Kidney (tissue), 22 donors: ENCODE results near the gene S100A6. TPM values are rescaled to one million over a fixed set of nuclear protein-coding genes. Genes with fewer than 3 reads are reported as not detected.

Experiments used
- DNase-seq, 5 donors: peaks; one replicate each; pipeline ENCODE4 v3.0.0-alpha.2; 2013 to 2020
- FAIRE-seq: peaks from 2 replicates; lab custom pipeline; 2012; peaks lifted over from hg19 to GRCh38; lab: Jason Lieb, UNC
- H3K27ac ChIP-seq, 2 donors: one replicate each; pipeline ENCODE4 v1.7.0; 2013; ENCODE audit warnings: low read depth in 2 of 2, low read length in 2 of 2, inconsistent platforms in 1 of 2
- H3K27me3 ChIP-seq: one replicate; pipeline ENCODE4 v1.7.1; 2013; ENCODE audit warnings: low read length, inconsistent platforms; ENCODE audit not compliant: control insufficient read depth, insufficient read depth
- H3K36me3 ChIP-seq, 3 donors: one replicate each; pipeline versions ENCODE4 v1.7.0 to v1.7.1; 2013; ENCODE audit warnings: low read length in 3 of 3, control low read depth in 1 of 3, inconsistent platforms in 1 of 3; ENCODE audit not compliant: insufficient read depth in 3 of 3, control insufficient read depth in 2 of 3
- H3K4me1 ChIP-seq, 3 donors: one replicate each; pipeline versions ENCODE4 v1.7.0 to v1.7.1; 2013; ENCODE audit warnings: low read length in 3 of 3, inconsistent platforms in 1 of 3, low read depth in 1 of 3; ENCODE audit not compliant: control insufficient read depth in 2 of 3, insufficient read depth in 2 of 3
- H3K4me3 ChIP-seq, 3 donors: one replicate each; pipeline versions ENCODE4 v1.7.0 to v1.8.1; 2013; ENCODE audit warnings: low read length in 3 of 3, control low read depth in 1 of 3, inconsistent platforms in 1 of 3
- H3K9ac ChIP-seq, 3 donors: one replicate each; pipeline versions ENCODE4 v1.7.0 to v1.7.1; 2013; ENCODE audit warnings: low read length in 3 of 3, control low read depth in 1 of 3, inconsistent platforms in 1 of 3
- H3K9me3 ChIP-seq, 3 donors: one replicate each; pipeline versions ENCODE4 v1.7.0 to v1.7.1; 2013; ENCODE audit warnings: low read length in 3 of 3, control low read depth in 1 of 3, inconsistent platforms in 1 of 3; ENCODE audit not compliant: control insufficient read depth in 2 of 3, insufficient read depth in 1 of 3
- CTCF ChIP-seq: IDR thresholded peaks from 3 replicates; pipeline ENCODE4 v1.5.1; 2012; ENCODE audit warnings: mild to moderate bottlenecking, moderate library complexity, borderline replicate concordance; ENCODE audit not compliant: insufficient read depth; ENCODE audit errors: extremely low read depth
- intact Hi-C: fragments of 100-400 bp; cut with DNase I; formaldehyde crosslinking; loops from one replicate; pipeline ENCODE4 v1.11.1; 2022
- long read RNA-seq, 10 donors: library from polyadenylated mRNA in 1 of 10; unstranded in 1 of 10; transcript quantifications; one replicate each; pipeline ENCODE4 v2.0.0 and lab custom pipeline, GENCODE V29; 2021 to 2026
- polyA plus RNA-seq: library from polyadenylated mRNA; stranded (reverse); fragments of 350-450 nt; fragmentation: Illumina TruSeq; extraction: RNeasy Lipid Tissue Mini Kit (QIAGEN cat#74804); gene quantifications from one replicate; pipeline ENCODE4 v1.2.3, GENCODE V29; 2014; ENCODE audit warnings: low read depth, low replicate concordance; ENCODE audit not compliant: insufficient read depth
- total RNA-seq: library from RNA; stranded (reverse); fragmentation: NEBNext Ultra II Directional; extraction: Animal tissue kit (Norgen Biotek cat#: 25700); gene quantifications from one replicate; pipeline ENCODE4 v1.2.1, GENCODE V29; 2021
- donor health status: control.
- donor health status: control.
- donor health status: control.
- donor health status: control.
- donor health status: control.
- donor health status: DM: yes; HTN: yes; CAD: no.
- donor health status: Normal renal cell carcinoma (clear cell type).

S100A6 gene
- total RNA-seq, result 1,542 TPM
- 1,580 TPM for polyA plus RNA-seq
- long read RNA-seq, donor 1, transcript S100A6-201 (3 exons, 665 nt), result major isoform, 126 of 351 reads
- long read RNA-seq, donor 1, partial matches to known transcripts, result 219 of 351 reads
- long read RNA-seq, donor 1, other reads (novel, unspliced or antisense), result 0 of 351 reads
- long read RNA-seq, donor 2, transcript S100A6-201 (3 exons, 665 nt), result major isoform, 237 of 582 reads
- long read RNA-seq, donor 2, partial matches to known transcripts, result 322 of 582 reads
- long read RNA-seq, donor 2, other reads (novel, unspliced or antisense), result 18 of 582 reads
- long read RNA-seq, donor 3, transcript S100A6-204 (2 exons, 311 nt), result minor isoform, 7 of 605 reads
- long read RNA-seq, donor 3, transcript S100A6-205 (3 exons, 673 nt), result minor isoform, 7 of 605 reads
- long read RNA-seq, donor 3, transcript S100A6-201 (3 exons, 665 nt), result major isoform, 415 of 605 reads
- long read RNA-seq, donor 3, partial matches to known transcripts, result 176 of 605 reads
- long read RNA-seq, donor 3, other reads (novel, unspliced or antisense), result 0 of 605 reads
- long read RNA-seq, donor 4, transcript S100A6-201 (3 exons, 665 nt), result major isoform, 143 of 373 reads
- long read RNA-seq, donor 4, partial matches to known transcripts, result 220 of 373 reads
- long read RNA-seq, donor 4, other reads (novel, unspliced or antisense), result 6 of 373 reads
- long read RNA-seq, donor 5, transcript S100A6-201 (3 exons, 665 nt), result major isoform, 21 of 49 reads
- long read RNA-seq, donor 5, partial matches to known transcripts, result 27 of 49 reads
- long read RNA-seq, donor 5, other reads (novel, unspliced or antisense), result 0 of 49 reads
- long read RNA-seq, donor 6, transcript S100A6-201 (3 exons, 665 nt), result major isoform, 531 of 1,616 reads
- long read RNA-seq, donor 6, transcript S100A6-204 (2 exons, 311 nt), result minor isoform, 7 of 1,616 reads
- long read RNA-seq, donor 6, transcript S100A6-205 (3 exons, 673 nt), result minor isoform, 9 of 1,616 reads
- long read RNA-seq, donor 6, partial matches to known transcripts, result 1,049 of 1,616 reads
- long read RNA-seq, donor 6, other reads (novel, unspliced or antisense), result 19 of 1,616 reads
- long read RNA-seq, donor 7, transcript S100A6-205 (3 exons, 673 nt), result minor isoform, 7 of 379 reads
- long read RNA-seq, donor 7, transcript S100A6-201 (3 exons, 665 nt), result major isoform, 328 of 379 reads
- long read RNA-seq, donor 7, partial matches to known transcripts, result 14 of 379 reads
- long read RNA-seq, donor 7, other reads (novel, unspliced or antisense), result 29 of 379 reads
- long read RNA-seq, donor 8, transcript S100A6-201 (3 exons, 665 nt), result major isoform, 283 of 422 reads
- long read RNA-seq, donor 8, transcript S100A6-204 (2 exons, 311 nt), result minor isoform, 14 of 422 reads
- long read RNA-seq, donor 8, transcript S100A6-205 (3 exons, 673 nt), result minor isoform, 5 of 422 reads
- long read RNA-seq, donor 8, partial matches to known transcripts, result 114 of 422 reads
- long read RNA-seq, donor 8, other reads (novel, unspliced or antisense), result 6 of 422 reads
- long read RNA-seq, donor 9, transcript S100A6-201 (3 exons, 665 nt), result major isoform, 175 of 480 reads
- long read RNA-seq, donor 9, partial matches to known transcripts, result 295 of 480 reads
- long read RNA-seq, donor 9, other reads (novel, unspliced or antisense), result 6 of 480 reads
- long read RNA-seq, donor 10, transcript S100A6-205 (3 exons, 673 nt), result minor isoform, 8 of 221 reads
- long read RNA-seq, donor 10, transcript S100A6-201 (3 exons, 665 nt), result major isoform, 140 of 221 reads
- long read RNA-seq, donor 10, partial matches to known transcripts, result 73 of 221 reads
- long read RNA-seq, donor 10, other reads (novel, unspliced or antisense), result 0 of 221 reads

DNA sequence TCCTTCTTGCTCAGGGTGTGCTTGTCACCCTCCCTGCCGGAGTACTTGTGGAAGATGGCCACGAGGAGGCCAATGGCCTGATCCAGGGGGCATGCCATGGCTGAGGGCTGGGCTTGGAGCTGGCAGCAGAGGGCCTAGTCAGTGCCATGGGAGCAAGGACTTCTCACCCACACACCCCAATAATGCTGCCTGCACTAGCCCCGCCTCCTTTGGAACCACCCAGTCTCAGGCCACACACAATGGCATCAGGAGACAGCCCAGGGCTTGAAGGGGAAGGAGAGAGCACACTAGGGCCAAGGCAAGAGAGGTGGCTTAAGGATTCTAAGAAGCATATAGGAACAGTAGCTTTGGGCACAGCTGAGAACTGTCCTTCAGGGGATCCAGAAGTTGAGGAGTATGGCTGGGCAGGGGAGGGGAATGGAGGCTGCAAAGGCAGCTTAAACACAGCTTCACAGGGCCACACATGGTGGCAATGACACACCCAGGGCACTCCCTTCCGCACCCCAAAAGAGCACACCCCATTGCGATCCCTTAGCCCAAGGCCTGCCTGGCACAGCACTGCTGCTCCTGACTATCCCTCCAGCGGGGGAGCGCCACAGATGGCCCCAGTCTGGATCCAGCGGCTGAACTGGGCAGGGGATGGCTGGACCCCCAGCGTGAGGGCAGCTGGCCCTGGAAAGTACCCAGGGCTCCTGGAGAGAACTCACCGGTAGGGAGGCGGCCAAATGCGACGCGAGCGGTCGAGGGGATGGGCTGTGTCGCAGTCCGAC is at the start of gene S100A6:
Gene S100A6, minus strand, starts transcription at position 750 of the 770 bp plus-strand sequence. Its CDS starts 652 bp downstream, at position 98.
- peak in 1 of 5 donors; percentile 87 for DNase-seq
- FAIRE-seq, result no peak

DNA sequence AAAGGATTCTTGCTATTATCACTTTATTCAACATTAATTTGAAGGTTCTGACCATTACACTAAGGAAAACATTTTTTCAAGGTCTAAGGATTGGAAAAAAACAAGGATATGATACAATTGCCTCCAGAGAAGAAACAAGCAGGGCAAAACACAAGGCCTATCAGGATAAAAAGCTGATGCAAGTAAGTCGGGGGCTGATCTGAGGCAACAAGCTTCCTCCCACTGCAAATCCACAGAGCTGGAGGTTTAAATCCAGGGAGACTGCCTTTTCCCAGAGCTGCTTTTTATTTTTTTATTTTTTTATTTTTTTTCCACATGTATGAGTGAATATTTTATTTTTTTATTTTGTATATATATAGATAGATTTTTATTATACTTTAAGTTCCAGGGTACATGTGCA is 49.2 kb upstream of the S100A6 start:
- Histone ChIP-seq H3K27ac (no peak overlapping the region), H3K9ac (no peak overlapping the region)
- DNase-seq, result no peak

More for the DNA sequence above, at the start of gene S100A6:
- Histone ChIP-seq H3K9ac (peak within 1 kb of the TSS; percentile 53 to 99 (median 64)), H3K27ac (peak within 1 kb of the TSS; percentile 95 to 99), H3K27me3 (no peaks in the 10 kb centered on the region), H3K4me1 (peaks cover 0 to 34% (median 10%) of the 10 kb centered on the region in 3 donors), H3K9me3 (no peaks in the 10 kb centered on the region), H3K4me3 (peak within 1 kb of the TSS; percentile 52 to 91 (median 81)), H3K36me3 (no peaks in the 10 kb centered on the region)
- TF ChIP-seq CTCF, result peak; percentile 3
- intact Hi-C loops, result no loop called here

More for the DNA sequence above, 49.2 kb upstream of the S100A6 start:
- H3K4me1 ChIP-seq, result no peaks in the 10 kb centered on the region
- no peak for TF ChIP-seq CTCF
- H3K9me3 ChIP-seq, result no peaks in the 10 kb centered on the region
- intact Hi-C loops, result no loop called here
- H3K36me3 ChIP-seq, result no peaks in the 10 kb centered on the region
- no peaks in the 10 kb centered on the region for H3K27me3 ChIP-seq
- H3K4me3 ChIP-seq, result no peak overlapping the region
- FAIRE-seq, result no peak
